Measurements from ENCODE around the gene PCTP. TPM values are rescaled to one million over a fixed set of nuclear protein-coding genes. Genes with fewer than 3 reads are reported as not detected.

PCTP gene
- total RNA-seq, 1 experiment from 2014 or later: 17.1 TPM

- DNase-seq: no peak
- H3K4me3 Mint-ChIP-seq: no peak overlapping the region
- peaks cover 31 to 32% of the 10 kb centered on the region in 2 experiments for H3K4me1 Mint-ChIP-seq
- Histone ChIP-seq H3K18ac (ENCODE audit: insufficient read length, low read depth, low read length) (no peak overlapping the region), H3T11ph (ENCODE audit: low read length) (no peak overlapping the region), H3K9me3 (ENCODE audit: control insufficient read depth, low read depth, low read length) (no peaks in the 10 kb centered on the region), H2AFZ (ENCODE audit: low read length) (no peak overlapping the region), H3K27ac (ENCODE audit: insufficient read length, low read depth, low read length) (no peak overlapping the region), H4K91ac (ENCODE audit: insufficient read length, low read depth, low read length) (no peak overlapping the region), H3K27me3 (ENCODE audit: insufficient read depth, low read length) (no peaks in the 10 kb centered on the region), H3K23me2 (ENCODE audit: insufficient read length, low read depth, low read length, poor library complexity, severe bottlenecking) (no peaks in the 10 kb centered on the region), H3K23ac (ENCODE audit: insufficient read length, low read depth, low read length) (no peak overlapping the region), H3K79me1 (ENCODE audit: insufficient read depth, low read depth, low read length, poor library complexity, severe bottlenecking) (no peaks in the 10 kb centered on the region), H2BK15ac (ENCODE audit: low read depth, low read length) (no peak overlapping the region), H3K79me2 (ENCODE audit: insufficient read depth, low read length) (no peaks in the 10 kb centered on the region), H4K5ac (ENCODE audit: insufficient read length, low read depth, low read length) (no peak overlapping the region), H3K9ac (ENCODE audit: extremely low read depth, insufficient read length, low read length) (no peak overlapping the region), H2BK12ac (ENCODE audit: insufficient read length, low read depth, low read length) (no peak overlapping the region), H4K8ac (replicated peaks; ENCODE audit: insufficient read length, low read depth, low read length) (no peak overlapping the region), H2BK120ac (ENCODE audit: low read depth, low read length, poor library complexity, severe bottlenecking) (no peak overlapping the region), H2AK5ac (ENCODE audit: insufficient read length, low read length) (no peak overlapping the region), H3K4ac (ENCODE audit: low read depth, low read length) (no peak overlapping the region), H3K56ac (ENCODE audit: insufficient read length, low read depth, low read length) (no peak overlapping the region), H3K4me1 (ENCODE audit: insufficient read depth, low read length) (peaks cover 2% of the 10 kb centered on the region; the same call in 1 of the 2 replicates), H2BK20ac (ENCODE audit: low read depth, low read length, poor library complexity, severe bottlenecking) (no peak overlapping the region), H4K20me1 (ENCODE audit: control insufficient read depth, insufficient read depth, insufficient read length) (no peaks in the 10 kb centered on the region), H3K4me2 (ENCODE audit: insufficient read depth, insufficient read length, low read length) (no peak overlapping the region), H3K14ac (ENCODE audit: insufficient read depth, low read length) (no peak overlapping the region), H2BK5ac (ENCODE audit: insufficient read length, low read length) (no peak overlapping the region)
- no CpG with 5 or more reads among the region's 6 CpGs for WGBS (ENCODE audit: extremely low coverage, insufficient read length, low lambda C conversion rate)
- H3K27ac Mint-ChIP-seq: no peak overlapping the region
- peaks cover 2% of the 10 kb centered on the region; the same call in 1 of the 2 replicates for H3K27me3 Mint-ChIP-seq (ENCODE audit: low read depth)
- no peaks in the 10 kb centered on the region for H3K9me3 Mint-ChIP-seq
- no peak for TF ChIP-seq CTCF (conservative IDR thresholded peaks at IDR 0.05)
- H3K36me3 Mint-ChIP-seq (ENCODE audit: insufficient read depth in 1 of 3, low read depth in 3 of 3): no peaks in the 10 kb centered on the region
Observed at GRCh38 chr17:55720919-55721836, 29.7 kb upstream of the PCTP start.
